GM12801 (cell line): Measurements from ENCODE around the gene MGLL.

Experiments
- TF ChIP-seq, protein P1 (sequence below): IDR thresholded peaks from one replicate; pipeline ENCODE4 v1.5.1; 2011; ENCODE audit warnings: control low read depth; ENCODE audit not compliant: insufficient read length; ENCODE audit errors: extremely low read depth

Gene MGLL

DNA sequence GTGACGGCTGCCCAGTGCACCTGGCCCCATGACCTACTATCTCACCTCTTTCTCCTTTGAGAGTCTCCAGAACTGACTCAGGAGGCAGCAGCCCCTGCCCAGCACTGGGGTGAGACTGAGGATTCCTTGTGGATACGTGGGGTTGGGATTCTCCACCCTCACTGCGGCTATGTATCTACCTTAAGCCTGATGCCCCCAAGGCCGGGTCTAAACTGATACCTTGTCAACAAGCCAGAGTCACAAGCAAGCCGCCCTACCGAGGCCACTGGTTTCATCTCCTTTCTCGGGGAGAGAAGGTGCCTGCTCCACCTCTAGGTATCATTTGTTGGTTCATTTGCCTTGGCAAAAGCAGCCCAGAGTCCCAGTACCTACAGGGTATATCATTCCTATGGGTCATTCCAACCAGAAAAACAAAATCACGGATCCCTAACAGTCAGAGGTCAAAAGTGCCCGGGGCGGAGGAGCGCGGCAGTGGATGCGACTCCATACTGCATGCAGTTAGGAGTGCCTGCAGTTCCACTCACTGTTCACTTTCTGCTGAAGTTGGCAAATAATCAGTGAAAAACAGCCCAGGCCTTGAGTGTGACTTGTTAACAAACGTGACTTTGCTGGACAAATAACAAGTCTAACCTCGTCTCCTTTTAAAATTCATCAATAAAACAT, 102.0 kb downstream of the MGLL start:
- TF ChIP-seq, protein P1, sequence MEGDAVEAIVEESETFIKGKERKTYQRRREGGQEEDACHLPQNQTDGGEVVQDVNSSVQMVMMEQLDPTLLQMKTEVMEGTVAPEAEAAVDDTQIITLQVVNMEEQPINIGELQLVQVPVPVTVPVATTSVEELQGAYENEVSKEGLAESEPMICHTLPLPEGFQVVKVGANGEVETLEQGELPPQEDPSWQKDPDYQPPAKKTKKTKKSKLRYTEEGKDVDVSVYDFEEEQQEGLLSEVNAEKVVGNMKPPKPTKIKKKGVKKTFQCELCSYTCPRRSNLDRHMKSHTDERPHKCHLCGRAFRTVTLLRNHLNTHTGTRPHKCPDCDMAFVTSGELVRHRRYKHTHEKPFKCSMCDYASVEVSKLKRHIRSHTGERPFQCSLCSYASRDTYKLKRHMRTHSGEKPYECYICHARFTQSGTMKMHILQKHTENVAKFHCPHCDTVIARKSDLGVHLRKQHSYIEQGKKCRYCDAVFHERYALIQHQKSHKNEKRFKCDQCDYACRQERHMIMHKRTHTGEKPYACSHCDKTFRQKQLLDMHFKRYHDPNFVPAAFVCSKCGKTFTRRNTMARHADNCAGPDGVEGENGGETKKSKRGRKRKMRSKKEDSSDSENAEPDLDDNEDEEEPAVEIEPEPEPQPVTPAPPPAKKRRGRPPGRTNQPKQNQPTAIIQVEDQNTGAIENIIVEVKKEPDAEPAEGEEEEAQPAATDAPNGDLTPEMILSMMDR, result no peak

DNA sequence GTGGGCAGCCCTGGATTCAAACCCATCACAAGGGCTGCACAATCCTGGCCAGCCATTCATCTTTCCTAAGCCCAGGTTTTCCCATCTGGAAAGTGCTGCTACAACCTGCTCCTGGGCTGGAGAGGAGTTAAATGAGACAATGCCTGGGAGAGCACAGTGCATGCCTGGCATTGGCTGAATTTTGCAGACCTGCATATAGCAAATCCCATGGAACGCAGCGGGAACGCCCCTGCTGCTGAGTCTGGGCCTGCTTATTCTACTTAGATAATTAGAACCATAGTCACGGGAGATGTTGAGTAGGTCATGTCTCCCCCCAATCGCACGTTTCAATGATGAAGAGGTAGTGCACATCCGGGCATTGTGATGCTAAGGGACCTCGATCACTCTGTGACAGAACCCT, 102.9 kb downstream of the MGLL start:
- TF ChIP-seq, protein P1, result no peak

DNA sequence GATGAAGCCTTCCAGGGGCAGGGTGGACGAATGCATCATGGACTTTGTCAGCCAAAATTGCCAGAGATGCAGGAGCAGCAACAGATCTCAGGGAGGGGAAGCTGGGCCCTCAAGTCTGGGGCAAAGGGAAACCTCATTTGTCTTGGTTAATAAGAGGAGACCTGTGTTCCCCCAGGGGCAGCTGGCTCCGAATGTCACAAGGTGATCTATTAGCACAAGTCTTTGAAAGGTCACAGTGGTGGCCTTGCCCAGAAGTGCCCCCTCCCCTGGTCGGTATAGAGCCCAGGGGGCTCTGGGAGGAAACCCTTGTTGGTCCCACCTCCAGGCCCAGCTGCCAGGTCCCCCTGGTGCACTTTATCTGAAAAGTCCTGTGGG, 103.4 kb downstream of the MGLL start:
- TF ChIP-seq, protein P1, result no peak

DNA sequence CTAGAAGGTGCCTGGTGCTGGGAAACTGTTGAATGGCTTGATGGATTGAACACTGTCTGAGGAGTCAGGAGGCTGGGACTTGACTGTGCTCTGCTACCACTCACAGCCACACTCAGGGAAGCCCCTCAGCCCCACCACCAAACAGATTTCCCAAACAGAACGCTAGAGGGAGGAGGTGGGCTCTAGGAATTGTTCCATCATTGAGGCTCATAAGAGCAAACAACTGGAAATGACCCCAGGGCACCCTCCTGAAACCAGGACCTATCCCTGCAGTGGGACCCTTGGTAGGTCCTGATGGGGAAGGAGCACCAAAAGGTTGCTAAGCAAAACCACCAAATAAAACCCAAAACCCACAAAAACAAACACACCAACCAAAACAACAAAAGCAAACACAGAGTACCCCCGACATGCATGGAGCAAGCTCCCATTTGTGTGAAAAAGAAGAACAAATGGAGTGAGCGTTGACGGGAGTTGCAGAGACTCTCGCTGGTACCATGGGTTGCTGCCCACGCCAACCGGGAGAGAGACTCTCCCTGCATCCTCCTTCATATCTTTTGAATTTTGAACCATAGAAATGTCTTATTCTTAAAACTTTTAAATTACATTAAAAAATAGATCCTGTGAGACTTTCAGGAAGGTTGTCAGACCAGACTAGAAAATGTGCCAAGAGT, 103.9 kb downstream of the MGLL start:
- TF ChIP-seq, protein P1, result no peak

DNA sequence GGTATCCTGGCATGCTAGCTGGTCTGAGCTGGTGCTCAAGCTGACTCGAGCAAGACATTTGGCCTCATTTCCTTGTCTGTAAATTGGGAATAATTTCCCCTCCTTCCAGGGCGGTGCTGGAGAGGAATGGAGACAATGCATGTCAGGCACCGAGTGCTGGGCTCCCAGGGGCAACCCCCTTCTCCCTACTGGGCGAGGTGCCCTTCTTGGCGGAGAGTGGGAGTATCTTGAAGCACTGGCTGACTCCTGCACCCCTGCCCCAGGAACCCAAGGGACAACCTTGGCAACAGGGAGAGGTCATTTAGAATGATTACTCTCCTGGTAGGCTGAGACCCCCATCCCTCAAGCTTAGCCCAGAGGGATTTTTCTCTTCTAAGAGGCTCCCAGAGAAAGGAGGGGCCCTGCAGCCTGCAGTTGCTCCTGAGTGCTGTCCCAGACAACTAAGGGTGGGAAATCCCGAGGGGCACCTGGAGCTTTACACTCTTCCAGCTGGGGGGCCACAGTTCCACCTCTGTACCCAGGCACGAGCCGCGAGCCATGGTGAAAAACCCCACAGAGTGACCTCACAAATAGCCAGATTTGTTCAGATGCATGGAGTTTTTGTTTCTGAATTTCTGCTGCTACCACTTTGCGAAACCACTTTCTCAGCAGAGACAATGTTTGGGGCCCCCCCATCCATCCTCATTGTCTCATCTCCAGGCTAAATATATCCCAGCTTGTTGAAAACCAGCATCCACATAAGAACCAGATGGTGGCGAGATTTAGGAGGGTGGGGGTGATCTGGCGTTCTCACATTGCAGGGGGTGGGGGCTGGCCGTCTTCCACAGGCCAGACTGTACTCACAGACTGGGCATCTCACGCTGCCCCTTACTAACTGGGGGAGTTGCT, 104.7 kb downstream of the MGLL start:
- TF ChIP-seq, protein P1, result no peak

DNA sequence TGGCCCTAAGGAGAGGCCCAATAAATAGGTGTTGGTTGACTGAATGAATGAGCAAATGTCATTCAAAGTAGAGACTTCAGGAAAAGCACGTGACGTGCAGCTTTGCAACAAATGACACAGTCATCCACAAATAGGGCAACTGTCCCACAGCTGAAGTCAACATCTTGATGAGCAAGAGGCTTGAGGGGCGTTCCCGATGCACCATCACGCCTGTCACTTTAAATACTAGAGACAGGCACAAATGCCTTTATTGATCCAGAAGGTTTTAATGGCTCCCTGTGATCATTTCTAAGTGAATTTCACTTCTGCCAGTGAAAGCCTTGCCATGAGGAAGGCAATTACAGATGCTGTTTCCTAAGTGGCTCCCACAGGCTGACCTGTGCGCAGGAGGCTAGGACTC, 105.9 kb downstream of the MGLL start:
- TF ChIP-seq, protein P1, result no peak

DNA sequence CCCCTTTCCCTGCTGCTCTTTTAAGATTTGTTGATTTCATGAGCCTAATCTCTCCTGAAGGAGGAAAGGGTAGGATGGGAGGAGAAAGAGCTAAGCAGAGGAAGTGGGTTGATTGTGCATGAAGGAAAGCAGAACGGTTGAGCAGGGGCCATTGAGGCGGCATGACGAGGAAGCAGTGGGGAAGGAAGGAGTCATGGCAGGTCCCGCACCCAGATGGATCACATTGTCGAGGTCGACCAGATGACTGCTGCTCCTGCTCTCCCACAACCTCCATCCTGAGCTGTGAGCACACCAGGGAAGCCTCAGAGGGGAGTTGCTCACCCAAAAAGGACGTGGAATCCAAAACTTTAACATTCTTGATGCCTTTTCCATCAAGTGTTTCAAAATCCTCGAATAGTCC, 106.8 kb downstream of the MGLL start:
- TF ChIP-seq, protein P1, result no peak
